ENCODE measurements around the gene SCUBE1. TPM values are rescaled to one million over a fixed set of nuclear protein-coding genes. Genes with fewer than 3 reads are reported as not detected.

SCUBE1 gene
- total RNA-seq, 1 experiment from 2014 or later = not detected

DNA sequence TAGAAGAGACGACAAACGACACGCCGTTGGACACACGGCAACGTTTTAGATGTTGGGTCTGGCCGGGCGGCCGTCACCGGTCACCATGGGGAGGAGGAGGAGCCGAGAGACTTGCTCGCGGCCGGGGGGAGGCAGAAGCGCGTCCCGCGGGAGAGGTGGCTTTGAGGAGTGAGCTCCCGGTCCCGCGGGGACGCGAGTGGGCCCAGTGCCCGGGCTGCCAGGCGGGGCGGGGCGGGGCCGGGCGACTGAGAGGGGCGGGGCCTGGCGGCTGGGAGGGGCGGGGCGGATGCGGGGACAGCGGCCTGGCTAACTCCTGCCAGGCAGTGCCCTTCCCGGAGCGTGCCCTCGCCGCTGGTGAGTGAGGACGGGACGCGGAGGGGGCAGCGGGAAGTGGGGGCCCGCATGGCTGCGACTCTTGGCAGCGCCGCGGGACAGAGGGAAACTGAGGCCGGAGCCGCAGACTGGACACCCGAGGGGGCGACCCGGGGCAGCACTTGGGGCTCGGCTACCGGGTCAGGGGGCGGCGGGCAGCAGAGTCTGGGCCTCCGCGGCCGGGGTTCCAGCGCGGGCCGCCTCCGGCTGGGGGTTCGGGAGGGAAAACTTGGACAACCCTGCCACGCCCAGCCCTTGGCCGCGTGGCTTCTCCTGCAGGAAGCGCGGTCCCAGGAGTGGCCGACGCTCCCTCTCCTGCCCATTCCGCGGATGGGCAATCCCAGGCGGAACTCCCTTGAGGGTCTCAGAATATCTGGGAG, 191.7 kb downstream of the SCUBE1 start, which contains the start of gene TSPO:
TSS of gene TSPO (plus strand) at position 309 of the 752 bp plus-strand sequence. CDS start 7,680 bp downstream, outside the sequence.
- TSS peak; percentile 38 for BruUV-seq (replicated peaks)
- ChIA-PET POLR2A (ENCODE audit: unreplicated experiment) (interaction anchor here (0.5 to 1.0 kb wide), 5 partner anchors 24 to 232 kb away, joined by 3 to 20 read pairs (median 4); no protein-coding TSS in a partner anchor), CTCF (no interaction called here)
- Histone ChIP-seq H2AFZ (peak within 1 kb of the TSS; percentile 93), H3K9me2 (ENCODE audit: insufficient read depth) (no peaks in the 10 kb centered on the region), H3K27me3 (ENCODE audit: insufficient read depth, low read depth) (no peaks in the 10 kb centered on the region), H3K9me3 (ENCODE audit: insufficient read depth, low read depth) (no peaks in the 10 kb centered on the region), H3K4me1 (replicated peaks; ENCODE audit: insufficient read depth) (peaks cover 20% of the 10 kb centered on the region), H3K79me2 (ENCODE audit: low read depth) (peaks cover 41% of the 10 kb centered on the region), H3K27ac (peak within 1 kb of the TSS; percentile 45; the same call in 1 of the 2 replicates), H4K20me1 (ENCODE audit: insufficient read depth) (peaks cover under 1% of the 10 kb centered on the region; the same call in 1 of the 2 replicates), H3K4me3 (peak within 1 kb of the TSS; percentile 88), H3F3A (ENCODE audit: insufficient read depth, low read depth) (peaks cover 14% of the 10 kb centered on the region; the same call in 1 of the 2 replicates), H3K4me2 (peak within 1 kb of the TSS; percentile 99), H3K36me3 (ENCODE audit: low read depth) (no peaks in the 10 kb centered on the region)
- TF ChIP-seq, protein P1, sequence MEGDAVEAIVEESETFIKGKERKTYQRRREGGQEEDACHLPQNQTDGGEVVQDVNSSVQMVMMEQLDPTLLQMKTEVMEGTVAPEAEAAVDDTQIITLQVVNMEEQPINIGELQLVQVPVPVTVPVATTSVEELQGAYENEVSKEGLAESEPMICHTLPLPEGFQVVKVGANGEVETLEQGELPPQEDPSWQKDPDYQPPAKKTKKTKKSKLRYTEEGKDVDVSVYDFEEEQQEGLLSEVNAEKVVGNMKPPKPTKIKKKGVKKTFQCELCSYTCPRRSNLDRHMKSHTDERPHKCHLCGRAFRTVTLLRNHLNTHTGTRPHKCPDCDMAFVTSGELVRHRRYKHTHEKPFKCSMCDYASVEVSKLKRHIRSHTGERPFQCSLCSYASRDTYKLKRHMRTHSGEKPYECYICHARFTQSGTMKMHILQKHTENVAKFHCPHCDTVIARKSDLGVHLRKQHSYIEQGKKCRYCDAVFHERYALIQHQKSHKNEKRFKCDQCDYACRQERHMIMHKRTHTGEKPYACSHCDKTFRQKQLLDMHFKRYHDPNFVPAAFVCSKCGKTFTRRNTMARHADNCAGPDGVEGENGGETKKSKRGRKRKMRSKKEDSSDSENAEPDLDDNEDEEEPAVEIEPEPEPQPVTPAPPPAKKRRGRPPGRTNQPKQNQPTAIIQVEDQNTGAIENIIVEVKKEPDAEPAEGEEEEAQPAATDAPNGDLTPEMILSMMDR (conservative IDR thresholded peaks at IDR 0.05) = no peak
- TF ChIP-seq EZH2 (IDR thresholded peaks at IDR 0.05; ENCODE audit: low read depth) = no peak
- intact Hi-C loops (cut with micrococcal nuclease; ENCODE audit: unreplicated experiment) = loop anchor here (5.0 kb wide), 1 partner anchor 36 kb away; the partner anchor contains the start of gene TTLL12
- peak; percentile 34 to 60 for DNase-seq

DNA sequence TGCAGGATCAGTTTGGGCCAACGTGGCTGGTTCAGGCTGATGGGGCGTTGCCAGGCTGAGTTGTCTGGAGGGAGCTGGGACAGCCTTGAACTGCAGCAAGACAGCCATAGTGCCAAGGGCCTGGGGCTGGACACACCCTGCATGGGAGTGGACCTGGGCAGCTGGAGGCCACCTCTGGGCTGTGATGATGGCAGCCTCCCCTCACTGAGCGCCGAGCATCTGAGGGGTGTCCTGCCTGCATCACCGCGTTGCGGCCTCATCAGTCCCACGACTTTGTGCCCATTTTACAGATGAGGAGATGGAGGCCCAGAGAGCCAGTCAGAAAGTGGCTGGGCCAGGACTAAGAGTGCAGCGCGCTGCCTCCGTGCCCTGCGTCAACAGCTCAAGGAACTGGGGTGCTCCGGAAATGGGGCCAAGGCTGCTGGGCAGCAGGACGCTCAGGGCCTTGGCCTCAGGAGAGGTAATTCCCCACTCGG, 192.4 kb downstream of the SCUBE1 start:
- Histone ChIP-seq H3K27me3 (ENCODE audit: insufficient read depth, low read depth) (no peaks in the 10 kb centered on the region), H3K4me1 (replicated peaks; ENCODE audit: insufficient read depth) (peaks cover 20% of the 10 kb centered on the region), H3K9me3 (ENCODE audit: insufficient read depth, low read depth) (no peaks in the 10 kb centered on the region), H4K20me1 (ENCODE audit: insufficient read depth) (no peaks in the 10 kb centered on the region; the same call in 1 of the 2 replicates), H3F3A (ENCODE audit: insufficient read depth, low read depth) (peaks cover 18% of the 10 kb centered on the region), H3K79me2 (ENCODE audit: low read depth) (peaks cover 38% of the 10 kb centered on the region), H3K27ac (no peak overlapping the region), H2AFZ (peak overlapping the region; percentile 93), H3K4me2 (peak overlapping the region; percentile 99), H3K9me2 (ENCODE audit: insufficient read depth) (no peaks in the 10 kb centered on the region), H3K4me3 (peak overlapping the region; percentile 88), H3K36me3 (ENCODE audit: low read depth) (no peaks in the 10 kb centered on the region)
- no TSS peak for BruUV-seq (replicated peaks)
- POLR2A ChIA-PET (ENCODE audit: unreplicated experiment) = interaction anchor here (0.5 to 0.7 kb wide), 4 partner anchors 24 to 231 kb away, joined by 3 to 20 read pairs (median 6); no protein-coding TSS in a partner anchor
- no peak for DNase-seq
- CTCF ChIA-PET = no interaction called here
- intact Hi-C loops (cut with micrococcal nuclease; ENCODE audit: unreplicated experiment) = loop anchor here (5.0 kb wide), 1 partner anchor 37 kb away; the partner anchor contains the start of gene TTLL12
- no peak for TF ChIP-seq EZH2 (IDR thresholded peaks at IDR 0.05; ENCODE audit: low read depth)
- TF ChIP-seq, protein P1 (conservative IDR thresholded peaks at IDR 0.05) = no peak

GRCh38 chr22:43148581-43148980, 194.6 kb downstream of the SCUBE1 start:
- CTCF ChIA-PET = interaction anchor here (0.5 kb wide), 1 partner anchor 19 kb away, joined by 9 read pairs; no protein-coding TSS in a partner anchor
- H3K36me3 ChIP-seq (ENCODE audit: low read depth) = no peaks in the 10 kb centered on the region
- no peaks in the 10 kb centered on the region for H3K9me3 ChIP-seq (ENCODE audit: insufficient read depth, low read depth)
- intact Hi-C loops (cut with micrococcal nuclease; ENCODE audit: unreplicated experiment) = no loop called here
- TF ChIP-seq EZH2 (IDR thresholded peaks at IDR 0.05; ENCODE audit: low read depth) = no peak
- TF ChIP-seq, protein P1 (conservative IDR thresholded peaks at IDR 0.05) = no peak
- H3K79me2 ChIP-seq (ENCODE audit: low read depth) = peaks cover 17% of the 10 kb centered on the region
- H4K20me1 ChIP-seq (ENCODE audit: insufficient read depth) = no peaks in the 10 kb centered on the region
- H3K4me2 ChIP-seq = no peak overlapping the region; the same call in 1 of the 2 replicates
- DNase-seq = no peak
- H3K4me3 ChIP-seq = no peak overlapping the region
- H3F3A ChIP-seq (ENCODE audit: insufficient read depth, low read depth) = peaks cover 23% of the 10 kb centered on the region
- H3K9me2 ChIP-seq (ENCODE audit: insufficient read depth) = no peaks in the 10 kb centered on the region
- no peaks in the 10 kb centered on the region for H3K27me3 ChIP-seq (ENCODE audit: insufficient read depth, low read depth)
- no TSS peak for BruUV-seq (replicated peaks)
- no peak overlapping the region for H3K27ac ChIP-seq
- peaks cover 17% of the 10 kb centered on the region for H3K4me1 ChIP-seq (replicated peaks; ENCODE audit: insufficient read depth)
- H2AFZ ChIP-seq = 0 out of 2 replicates have a peak overlapping the region, but pooled peaks have one; percentile 53
- POLR2A ChIA-PET (ENCODE audit: unreplicated experiment) = interaction anchor here (0.6 kb wide), 1 partner anchor 22 kb away, joined by 5 read pairs; no protein-coding TSS in a partner anchor

Measured in PC-9 (cell line).